Measurements from ENCODE around the gene NBL1. TPM values are rescaled to one million over a fixed set of nuclear protein-coding genes. Genes with fewer than 3 reads are reported as not detected.
A peak's percentile ranks its signal among the peaks of the same experiment; 100 is the strongest.

Gene NBL1
- total and polyA plus RNA-seq, 10 of the 15 experiments (the other 5 are each of a cell fraction or from before 2014, with no cell fraction given), result 0.13 to 2.4 (median 0.81) TPM; not detected in 1

DNA sequence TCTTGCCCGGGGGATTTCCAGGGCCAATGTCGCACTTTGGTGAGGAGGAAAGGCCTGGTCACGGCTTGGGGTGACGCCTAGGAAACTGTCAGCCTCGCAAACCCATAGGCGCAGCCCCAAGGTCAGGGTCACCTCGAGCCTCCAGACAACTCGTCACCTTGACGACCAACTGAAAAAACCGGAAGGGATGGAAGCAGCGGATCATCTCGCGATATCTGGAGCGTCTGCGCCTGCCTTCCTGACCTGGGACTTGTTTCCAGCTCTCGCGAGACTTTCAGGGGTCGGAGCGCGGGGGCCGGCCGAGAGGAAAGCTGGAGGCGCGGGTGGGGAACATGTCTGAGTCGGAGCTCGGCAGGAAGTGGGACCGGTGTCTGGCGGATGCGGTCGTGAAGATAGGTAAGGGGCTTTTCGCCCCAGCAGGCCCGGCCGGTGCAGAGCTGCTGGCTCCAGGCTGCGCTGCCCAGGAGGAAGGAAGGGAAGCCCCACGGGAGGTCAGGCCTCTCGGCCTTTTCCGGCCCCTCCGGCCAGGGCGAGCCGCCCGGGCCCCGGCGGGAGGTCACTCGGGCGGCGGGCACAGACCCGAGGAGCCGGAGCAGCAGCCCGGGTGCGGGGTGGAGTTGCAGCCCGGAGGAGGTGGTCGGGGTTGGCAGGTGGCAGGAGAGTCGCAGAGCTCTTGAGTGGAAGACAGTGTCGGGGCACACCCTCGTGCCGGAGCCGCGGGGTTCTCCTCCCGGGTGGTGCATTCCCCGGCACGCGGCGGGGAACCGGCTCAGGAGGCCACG lies 47.2 kb upstream of the NBL1 start (continued):
- TF ChIP-seq PAX8 (IDR thresholded peaks at IDR 0.05) (no peak), TBL1XR1 (IDR thresholded peaks at IDR 0.05; ENCODE audit: low read depth, low read length) (no peak; the same call in 1 of the 2 replicates), NR2C2 (IDR thresholded peaks at IDR 0.05; ENCODE audit: borderline replicate concordance, control insufficient read depth, insufficient read length, low read depth) (no peak), SUPT20H (IDR thresholded peaks at IDR 0.05; ENCODE audit: borderline replicate concordance, control insufficient read depth, low read depth, low read length) (no peak), MYB (IDR thresholded peaks at IDR 0.05; ENCODE audit: borderline replicate concordance, low read depth, low read length) (peak; percentile 24; the same call in 1 of the 2 replicates), CBFB (IDR thresholded peaks at IDR 0.05; ENCODE audit: low read depth) (peak; percentile 97), EED (IDR thresholded peaks at IDR 0.05; ENCODE audit: low read depth) (no peak), RFX5 (IDR thresholded peaks at IDR 0.05; ENCODE audit: low read depth, low read length) (no peak), NFXL1 (IDR thresholded peaks at IDR 0.05; ENCODE audit: borderline replicate concordance) (no peak), SUZ12 (IDR thresholded peaks at IDR 0.05; ENCODE audit: unreplicated experiment) (no peak), CHD1 (IDR thresholded peaks at IDR 0.05; ENCODE audit: low read depth, low read length) (no peak; the same call in 1 of the 2 replicates), ASH2L (IDR thresholded peaks at IDR 0.05; ENCODE audit: borderline replicate concordance, low read depth) (no peak), SMARCA5 (IDR thresholded peaks at IDR 0.05) (peak; percentile 43; the same call in 1 of the 2 replicates), KLF5 (IDR thresholded peaks at IDR 0.05; ENCODE audit: partially characterized antibody) (no peak)
- TF ChIP-seq, protein P1, sequence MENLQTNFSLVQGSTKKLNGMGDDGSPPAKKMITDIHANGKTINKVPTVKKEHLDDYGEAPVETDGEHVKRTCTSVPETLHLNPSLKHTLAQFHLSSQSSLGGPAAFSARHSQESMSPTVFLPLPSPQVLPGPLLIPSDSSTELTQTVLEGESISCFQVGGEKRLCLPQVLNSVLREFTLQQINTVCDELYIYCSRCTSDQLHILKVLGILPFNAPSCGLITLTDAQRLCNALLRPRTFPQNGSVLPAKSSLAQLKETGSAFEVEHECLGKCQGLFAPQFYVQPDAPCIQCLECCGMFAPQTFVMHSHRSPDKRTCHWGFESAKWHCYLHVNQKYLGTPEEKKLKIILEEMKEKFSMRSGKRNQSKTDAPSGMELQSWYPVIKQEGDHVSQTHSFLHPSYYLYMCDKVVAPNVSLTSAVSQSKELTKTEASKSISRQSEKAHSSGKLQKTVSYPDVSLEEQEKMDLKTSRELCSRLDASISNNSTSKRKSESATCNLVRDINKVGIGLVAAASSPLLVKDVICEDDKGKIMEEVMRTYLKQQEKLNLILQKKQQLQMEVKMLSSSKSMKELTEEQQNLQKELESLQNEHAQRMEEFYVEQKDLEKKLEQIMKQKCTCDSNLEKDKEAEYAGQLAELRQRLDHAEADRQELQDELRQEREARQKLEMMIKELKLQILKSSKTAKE (IDR thresholded peaks at IDR 0.05; ENCODE audit: low read depth, poor library complexity, severe bottlenecking), result peak; percentile 68
- TF ChIP-seq, protein P2, sequence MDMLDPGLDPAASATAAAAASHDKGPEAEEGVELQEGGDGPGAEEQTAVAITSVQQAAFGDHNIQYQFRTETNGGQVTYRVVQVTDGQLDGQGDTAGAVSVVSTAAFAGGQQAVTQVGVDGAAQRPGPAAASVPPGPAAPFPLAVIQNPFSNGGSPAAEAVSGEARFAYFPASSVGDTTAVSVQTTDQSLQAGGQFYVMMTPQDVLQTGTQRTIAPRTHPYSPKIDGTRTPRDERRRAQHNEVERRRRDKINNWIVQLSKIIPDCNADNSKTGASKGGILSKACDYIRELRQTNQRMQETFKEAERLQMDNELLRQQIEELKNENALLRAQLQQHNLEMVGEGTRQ (IDR thresholded peaks at IDR 0.05; ENCODE audit: borderline replicate concordance, low read depth, low read length), result no peak
- TF ChIP-seq, protein P3, sequence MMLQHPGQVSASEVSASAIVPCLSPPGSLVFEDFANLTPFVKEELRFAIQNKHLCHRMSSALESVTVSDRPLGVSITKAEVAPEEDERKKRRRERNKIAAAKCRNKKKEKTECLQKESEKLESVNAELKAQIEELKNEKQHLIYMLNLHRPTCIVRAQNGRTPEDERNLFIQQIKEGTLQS (IDR thresholded peaks at IDR 0.05; ENCODE audit: borderline replicate concordance, extremely low read depth, low read depth, low read length), result no peak
- TF ChIP-seq, protein P4, sequence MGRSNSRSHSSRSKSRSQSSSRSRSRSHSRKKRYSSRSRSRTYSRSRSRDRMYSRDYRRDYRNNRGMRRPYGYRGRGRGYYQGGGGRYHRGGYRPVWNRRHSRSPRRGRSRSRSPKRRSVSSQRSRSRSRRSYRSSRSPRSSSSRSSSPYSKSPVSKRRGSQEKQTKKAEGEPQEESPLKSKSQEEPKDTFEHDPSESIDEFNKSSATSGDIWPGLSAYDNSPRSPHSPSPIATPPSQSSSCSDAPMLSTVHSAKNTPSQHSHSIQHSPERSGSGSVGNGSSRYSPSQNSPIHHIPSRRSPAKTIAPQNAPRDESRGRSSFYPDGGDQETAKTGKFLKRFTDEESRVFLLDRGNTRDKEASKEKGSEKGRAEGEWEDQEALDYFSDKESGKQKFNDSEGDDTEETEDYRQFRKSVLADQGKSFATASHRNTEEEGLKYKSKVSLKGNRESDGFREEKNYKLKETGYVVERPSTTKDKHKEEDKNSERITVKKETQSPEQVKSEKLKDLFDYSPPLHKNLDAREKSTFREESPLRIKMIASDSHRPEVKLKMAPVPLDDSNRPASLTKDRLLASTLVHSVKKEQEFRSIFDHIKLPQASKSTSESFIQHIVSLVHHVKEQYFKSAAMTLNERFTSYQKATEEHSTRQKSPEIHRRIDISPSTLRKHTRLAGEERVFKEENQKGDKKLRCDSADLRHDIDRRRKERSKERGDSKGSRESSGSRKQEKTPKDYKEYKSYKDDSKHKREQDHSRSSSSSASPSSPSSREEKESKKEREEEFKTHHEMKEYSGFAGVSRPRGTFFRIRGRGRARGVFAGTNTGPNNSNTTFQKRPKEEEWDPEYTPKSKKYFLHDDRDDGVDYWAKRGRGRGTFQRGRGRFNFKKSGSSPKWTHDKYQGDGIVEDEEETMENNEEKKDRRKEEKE (IDR thresholded peaks at IDR 0.05), result no peak
- TF ChIP-seq, protein P5, sequence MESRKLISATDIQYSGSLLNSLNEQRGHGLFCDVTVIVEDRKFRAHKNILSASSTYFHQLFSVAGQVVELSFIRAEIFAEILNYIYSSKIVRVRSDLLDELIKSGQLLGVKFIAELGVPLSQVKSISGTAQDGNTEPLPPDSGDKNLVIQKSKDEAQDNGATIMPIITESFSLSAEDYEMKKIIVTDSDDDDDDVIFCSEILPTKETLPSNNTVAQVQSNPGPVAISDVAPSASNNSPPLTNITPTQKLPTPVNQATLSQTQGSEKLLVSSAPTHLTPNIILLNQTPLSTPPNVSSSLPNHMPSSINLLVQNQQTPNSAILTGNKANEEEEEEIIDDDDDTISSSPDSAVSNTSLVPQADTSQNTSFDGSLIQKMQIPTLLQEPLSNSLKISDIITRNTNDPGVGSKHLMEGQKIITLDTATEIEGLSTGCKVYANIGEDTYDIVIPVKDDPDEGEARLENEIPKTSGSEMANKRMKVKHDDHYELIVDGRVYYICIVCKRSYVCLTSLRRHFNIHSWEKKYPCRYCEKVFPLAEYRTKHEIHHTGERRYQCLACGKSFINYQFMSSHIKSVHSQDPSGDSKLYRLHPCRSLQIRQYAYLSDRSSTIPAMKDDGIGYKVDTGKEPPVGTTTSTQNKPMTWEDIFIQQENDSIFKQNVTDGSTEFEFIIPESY (IDR thresholded peaks at IDR 0.05), result no peak
- TF ChIP-seq, protein P6, sequence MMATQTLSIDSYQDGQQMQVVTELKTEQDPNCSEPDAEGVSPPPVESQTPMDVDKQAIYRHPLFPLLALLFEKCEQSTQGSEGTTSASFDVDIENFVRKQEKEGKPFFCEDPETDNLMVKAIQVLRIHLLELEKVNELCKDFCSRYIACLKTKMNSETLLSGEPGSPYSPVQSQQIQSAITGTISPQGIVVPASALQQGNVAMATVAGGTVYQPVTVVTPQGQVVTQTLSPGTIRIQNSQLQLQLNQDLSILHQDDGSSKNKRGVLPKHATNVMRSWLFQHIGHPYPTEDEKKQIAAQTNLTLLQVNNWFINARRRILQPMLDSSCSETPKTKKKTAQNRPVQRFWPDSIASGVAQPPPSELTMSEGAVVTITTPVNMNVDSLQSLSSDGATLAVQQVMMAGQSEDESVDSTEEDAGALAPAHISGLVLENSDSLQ (IDR thresholded peaks at IDR 0.05), result peak; percentile 86; the same call in 1 of the 2 replicates

Measured in GM12878 (cell line).